Muscle of back (tissue), 11 donors: ENCODE measurements around the gene TAF1A. TPM values are rescaled to one million over a fixed set of nuclear protein-coding genes. Genes with fewer than 3 reads are reported as not detected.
A peak's percentile ranks its signal among the peaks of the same experiment; 100 is the strongest.

ENCODE experiments used
- DNase-seq, 3 donors: peaks; one replicate each; pipeline versions ENCODE4 v3.0.0 to v3.0.0-alpha.2; 2013
- polyA plus RNA-seq, 10 donors: library from polyadenylated mRNA; unstranded; fragments of 120-200 nt; gene quantifications; one replicate each; pipeline ENCODE4 v1.2.1, GENCODE V29; 2013; ENCODE audit not compliant: insufficient read length in 10 of 10

TAF1A gene
- polyA plus RNA-seq, 10 donors, result 8.4 to 11.6 (median 10.0) TPM

GRCh38 chr1:222539951-222540597 lies 49.7 kb downstream of the TAF1A start:
- no peak for DNase-seq

- DNase-seq, result no peak
Observed at GRCh38 chr1:222535455-222535854, 54.3 kb downstream of the TAF1A start.

DNA sequence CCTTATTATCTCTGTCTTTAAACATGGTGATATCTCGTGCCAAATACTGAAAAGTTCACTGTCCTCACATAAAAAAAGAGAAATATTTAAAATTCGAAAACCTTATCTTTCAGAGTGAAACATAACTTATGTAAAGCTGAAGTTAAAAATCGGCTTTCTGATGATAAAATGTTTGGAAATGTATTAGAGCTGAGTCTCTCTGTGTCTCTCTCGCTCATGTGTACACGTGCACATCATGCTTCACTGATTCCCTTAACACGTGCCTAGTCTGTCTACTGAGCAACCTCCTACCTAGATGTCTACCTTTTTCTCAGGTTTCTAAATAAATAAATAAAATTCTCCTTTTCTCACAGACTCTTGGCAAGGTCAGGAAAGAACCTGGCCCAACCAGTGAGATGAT lies 58.9 kb downstream of the TAF1A start:
- DNase-seq, result no peak

DNA sequence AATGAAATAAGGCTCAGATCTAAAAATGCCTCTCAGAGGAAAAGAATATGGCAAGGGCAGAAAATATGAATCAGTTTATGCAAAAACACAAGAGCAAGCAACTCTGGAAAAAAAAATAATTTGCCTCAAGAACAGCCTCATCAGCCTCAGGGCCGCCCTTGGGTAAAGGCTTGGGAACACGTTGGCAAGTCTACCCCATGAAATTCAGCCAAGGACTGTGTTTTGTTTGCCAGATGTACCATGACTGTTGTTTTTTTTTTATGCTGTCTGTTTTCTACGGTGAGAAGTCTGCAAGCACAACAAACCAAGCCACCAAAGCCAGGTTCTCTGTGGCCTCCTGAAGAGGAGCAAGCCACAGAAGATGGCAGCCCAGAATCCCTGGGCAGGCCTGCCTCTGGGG lies 59.8 kb downstream of the TAF1A start:
- no peak for DNase-seq

GRCh38 chr1:222529181-222529580 lies 60.6 kb downstream of the TAF1A start:
- DNase-seq, result no peak

DNA sequence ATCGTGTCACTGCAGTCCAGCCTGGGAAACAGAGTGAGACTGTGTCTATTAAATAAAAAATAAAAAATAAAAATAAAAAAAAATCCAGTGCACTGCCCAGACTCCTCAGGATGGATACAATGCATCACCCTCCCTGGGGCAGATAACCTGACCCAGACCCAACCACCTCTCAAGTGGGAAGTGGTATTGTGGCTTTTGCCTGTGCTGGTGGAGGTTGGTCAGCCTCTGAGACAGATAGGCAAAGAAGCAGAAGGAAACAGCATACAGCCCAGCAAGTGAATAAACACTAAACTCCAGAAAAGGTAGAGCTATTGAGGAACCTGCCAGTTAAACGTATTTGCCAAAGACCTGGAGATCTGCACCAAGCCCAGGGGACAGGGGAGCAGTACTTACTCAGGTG lies 63.8 kb downstream of the TAF1A start:
- no peak for DNase-seq

- peak; percentile 7 to 39 (median 12) for DNase-seq
Observed at GRCh38 chr1:222523852-222524251, 65.9 kb downstream of the TAF1A start.

GRCh38 chr1:222522105-222522915 lies 67.4 kb downstream of the TAF1A start:
- DNase-seq, result no peak

GRCh38 chr1:222521299-222522104 lies 68.2 kb downstream of the TAF1A start:
- no peak for DNase-seq

Other genes starting within 250 kb of the TAF1A start
- under 1 TPM in 9 of 10 donors, not detected in 1; 0.08 to 0.89 (median 0.20) TPM for gene HHIPL2, start 41.8 kb downstream of the TAF1A start, polyA plus RNA-seq
- gene MIA3, start 28.2 kb upstream of the TAF1A start, polyA plus RNA-seq, result 10 to 100 TPM; 39.6 to 69.4 (median 51.6) TPM
- 10 to 100 TPM; 58.6 to 72.0 (median 64.0) TPM for gene AIDA, start 122.6 kb upstream of the TAF1A start, polyA plus RNA-seq
- gene BROX, start 122.6 kb upstream of the TAF1A start, polyA plus RNA-seq, result 10 to 100 TPM; 18.2 to 30.5 (median 24.4) TPM
- gene FAM177B, start 147.3 kb upstream of the TAF1A start, polyA plus RNA-seq, result under 1 TPM in 8 of 10 donors, not detected in 2; 0.12 to 0.62 (median 0.25) TPM
- gene DISP1, start 225.1 kb upstream of the TAF1A start, polyA plus RNA-seq, result 10 to 100 TPM in 2 of 10 donors, 1 to 10 TPM in 8; 6.4 to 11.8 (median 9.1) TPM